ENCODE results near the gene CFAP46. TPM values are rescaled to one million over a fixed set of nuclear protein-coding genes. Genes with fewer than 3 reads are reported as not detected.
"Not testable (repeated sequence)": the region's sequence is repeated elsewhere in the genome, so short reads cannot be mapped to it uniquely, and the experiment has no call there.

Gene CFAP46
- total RNA-seq, 1 experiment from 2014 or later, result not detected

DNA sequence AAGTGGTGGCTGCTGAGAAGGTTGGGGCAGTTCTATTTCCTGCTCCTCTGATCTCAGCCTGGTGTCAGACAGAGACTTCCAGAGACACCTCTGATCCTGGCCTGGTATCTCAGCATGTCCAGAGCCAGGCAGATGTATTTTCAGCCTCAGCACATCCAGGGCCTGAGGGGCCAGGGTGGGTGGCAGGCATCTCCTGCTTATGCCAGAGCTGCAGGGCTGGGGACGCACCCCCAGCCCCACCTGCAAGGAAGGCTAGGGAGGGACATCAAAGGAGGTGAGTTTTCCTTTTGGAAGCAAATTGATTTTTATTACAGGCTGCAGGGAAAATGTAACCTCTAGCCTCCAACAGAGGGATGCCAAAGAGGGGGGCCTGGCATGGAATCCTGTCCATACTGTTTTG, 36.7 kb downstream of the CFAP46 start:
- CTCF ChIA-PET, result interaction anchor here (0.6 kb wide), 1 partner anchor 255 kb away, joined by 6 read pairs; no protein-coding TSS in a partner anchor
- intact Hi-C loops (cut with micrococcal nuclease; ENCODE audit: unreplicated experiment), result no loop called here
- H3K9me3 Mint-ChIP-seq (ENCODE audit: low read depth, unreplicated experiment), result no peaks in the 10 kb centered on the region
- no peak for DNase-seq
- peaks cover 47% of the 10 kb centered on the region for H3K27me3 Mint-ChIP-seq (ENCODE audit: unreplicated experiment)
- no peak overlapping the region for H3K4me3 Mint-ChIP-seq (ENCODE audit: low read depth, unreplicated experiment)
- no peaks in the 10 kb centered on the region for H3K36me3 Mint-ChIP-seq (ENCODE audit: insufficient read depth, unreplicated experiment)
- H3K4me1 Mint-ChIP-seq (ENCODE audit: low read depth, unreplicated experiment), result peaks cover 12% of the 10 kb centered on the region
- BruUV-seq (replicated peaks), result no TSS peak
- no peak overlapping the region for H3K27ac Mint-ChIP-seq (ENCODE audit: unreplicated experiment)
- TF ChIP-seq, protein P1, sequence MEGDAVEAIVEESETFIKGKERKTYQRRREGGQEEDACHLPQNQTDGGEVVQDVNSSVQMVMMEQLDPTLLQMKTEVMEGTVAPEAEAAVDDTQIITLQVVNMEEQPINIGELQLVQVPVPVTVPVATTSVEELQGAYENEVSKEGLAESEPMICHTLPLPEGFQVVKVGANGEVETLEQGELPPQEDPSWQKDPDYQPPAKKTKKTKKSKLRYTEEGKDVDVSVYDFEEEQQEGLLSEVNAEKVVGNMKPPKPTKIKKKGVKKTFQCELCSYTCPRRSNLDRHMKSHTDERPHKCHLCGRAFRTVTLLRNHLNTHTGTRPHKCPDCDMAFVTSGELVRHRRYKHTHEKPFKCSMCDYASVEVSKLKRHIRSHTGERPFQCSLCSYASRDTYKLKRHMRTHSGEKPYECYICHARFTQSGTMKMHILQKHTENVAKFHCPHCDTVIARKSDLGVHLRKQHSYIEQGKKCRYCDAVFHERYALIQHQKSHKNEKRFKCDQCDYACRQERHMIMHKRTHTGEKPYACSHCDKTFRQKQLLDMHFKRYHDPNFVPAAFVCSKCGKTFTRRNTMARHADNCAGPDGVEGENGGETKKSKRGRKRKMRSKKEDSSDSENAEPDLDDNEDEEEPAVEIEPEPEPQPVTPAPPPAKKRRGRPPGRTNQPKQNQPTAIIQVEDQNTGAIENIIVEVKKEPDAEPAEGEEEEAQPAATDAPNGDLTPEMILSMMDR (IDR thresholded peaks at IDR 0.05; ENCODE audit: unreplicated experiment), result no peak

DNA sequence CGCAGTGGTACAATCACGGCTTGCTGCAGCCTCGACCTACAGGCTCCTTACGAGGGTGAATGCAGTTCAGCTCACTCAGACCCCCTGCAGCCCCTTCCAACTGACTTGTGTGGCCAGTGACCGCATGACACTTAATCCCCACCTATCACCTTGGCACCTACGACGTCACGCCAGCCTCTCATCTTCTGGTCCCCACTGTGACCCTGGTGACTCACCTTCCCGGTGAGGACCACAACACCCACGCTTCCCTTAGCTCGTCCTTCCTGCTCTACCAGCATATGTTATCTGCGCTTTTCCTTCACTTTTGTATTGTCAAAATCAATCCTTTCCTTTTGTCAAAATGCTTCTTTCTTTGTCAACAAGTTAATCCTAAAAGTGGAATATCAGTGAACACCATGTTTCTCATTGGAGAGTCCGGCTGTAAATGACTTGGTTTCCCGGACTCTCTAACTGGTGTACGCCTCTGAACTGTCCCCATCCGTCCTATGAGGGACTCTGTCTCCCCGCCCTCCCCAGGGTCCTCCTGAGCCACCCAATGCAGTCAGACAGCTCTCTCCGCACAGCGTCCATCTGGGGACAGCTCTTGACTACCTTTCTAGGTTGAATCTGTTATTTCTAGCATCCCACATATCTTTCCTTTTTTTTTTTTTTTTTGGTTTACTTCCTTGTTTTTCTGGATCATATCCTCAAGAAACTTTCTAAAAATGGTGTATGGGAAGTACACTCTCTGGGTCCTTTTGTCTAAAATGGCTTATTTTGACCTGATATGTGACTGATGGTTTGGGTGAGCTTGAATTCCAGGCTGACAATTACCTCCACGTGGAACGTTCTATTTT, 37.3 kb downstream of the CFAP46 start:
- no peak overlapping the region for H3K4me3 Mint-ChIP-seq (ENCODE audit: low read depth, unreplicated experiment)
- no peak overlapping the region for H3K27ac Mint-ChIP-seq (ENCODE audit: unreplicated experiment)
- TF ChIP-seq, protein P1 (IDR thresholded peaks at IDR 0.05; ENCODE audit: unreplicated experiment), result no peak

DNA sequence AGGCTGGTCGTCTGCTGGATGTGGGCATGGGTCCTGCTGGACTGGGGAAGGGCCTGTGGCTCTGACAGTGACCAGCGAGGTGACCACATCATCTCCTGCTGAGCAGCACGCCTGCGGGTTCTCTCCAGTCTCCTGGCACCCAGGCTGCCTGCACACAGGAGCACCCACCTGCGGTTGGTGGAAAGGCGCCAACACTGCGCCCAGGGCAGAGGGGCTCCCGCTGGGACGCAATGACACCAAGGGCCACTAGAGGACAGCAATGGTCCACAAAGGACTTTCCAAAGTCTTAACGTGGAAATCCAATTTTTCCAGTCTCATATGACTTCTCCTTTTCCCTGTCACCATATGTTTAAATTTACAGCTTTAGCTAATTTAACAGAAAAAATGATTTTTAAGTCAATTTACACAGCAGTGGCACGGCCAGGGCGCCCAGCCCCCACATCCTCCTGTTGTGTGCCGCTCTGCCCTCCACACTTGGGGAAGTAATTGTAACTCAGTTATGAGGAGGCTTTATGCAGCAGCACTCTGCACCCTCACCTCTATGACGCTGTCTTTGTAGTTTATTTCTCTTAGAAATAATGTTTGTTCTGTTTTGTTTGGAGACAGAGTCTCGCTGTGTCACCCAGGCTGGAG, 38.1 kb downstream of the CFAP46 start:
- TF ChIP-seq, protein P1 (IDR thresholded peaks at IDR 0.05; ENCODE audit: unreplicated experiment), result peak; percentile 68
- CTCF ChIA-PET, result interaction anchor here (0.8 kb wide), 1 partner anchor 187 kb away, joined by 3 read pairs; no protein-coding TSS in a partner anchor
- intact Hi-C loops (cut with micrococcal nuclease; ENCODE audit: unreplicated experiment), result no loop called here
- H3K36me3 Mint-ChIP-seq (ENCODE audit: insufficient read depth, unreplicated experiment), result no peaks in the 10 kb centered on the region
- peaks cover 12% of the 10 kb centered on the region for H3K4me1 Mint-ChIP-seq (ENCODE audit: low read depth, unreplicated experiment)
- H3K4me3 Mint-ChIP-seq (ENCODE audit: low read depth, unreplicated experiment), result no peak overlapping the region
- no TSS peak for BruUV-seq (replicated peaks)
- no peaks in the 10 kb centered on the region for H3K9me3 Mint-ChIP-seq (ENCODE audit: low read depth, unreplicated experiment)
- H3K27me3 Mint-ChIP-seq (ENCODE audit: unreplicated experiment), result peaks cover 49% of the 10 kb centered on the region
- no peak overlapping the region for H3K27ac Mint-ChIP-seq (ENCODE audit: unreplicated experiment)
- peak; percentile 65 for DNase-seq

More for the DNA sequence above, 37.3 kb downstream of the CFAP46 start:
- intact Hi-C loops (cut with micrococcal nuclease; ENCODE audit: unreplicated experiment), result no loop called here
- H3K9me3 Mint-ChIP-seq (ENCODE audit: low read depth, unreplicated experiment), result no peaks in the 10 kb centered on the region
- CTCF ChIA-PET, result interaction anchor here (0.8 kb wide), 1 partner anchor 186 kb away, joined by 3 read pairs; no protein-coding TSS in a partner anchor
- H3K27me3 Mint-ChIP-seq (ENCODE audit: unreplicated experiment), result peaks cover 49% of the 10 kb centered on the region
- peaks cover 12% of the 10 kb centered on the region for H3K4me1 Mint-ChIP-seq (ENCODE audit: low read depth, unreplicated experiment)
- no peaks in the 10 kb centered on the region for H3K36me3 Mint-ChIP-seq (ENCODE audit: insufficient read depth, unreplicated experiment)
- DNase-seq, result no peak
- no TSS peak for BruUV-seq (replicated peaks)

DNA sequence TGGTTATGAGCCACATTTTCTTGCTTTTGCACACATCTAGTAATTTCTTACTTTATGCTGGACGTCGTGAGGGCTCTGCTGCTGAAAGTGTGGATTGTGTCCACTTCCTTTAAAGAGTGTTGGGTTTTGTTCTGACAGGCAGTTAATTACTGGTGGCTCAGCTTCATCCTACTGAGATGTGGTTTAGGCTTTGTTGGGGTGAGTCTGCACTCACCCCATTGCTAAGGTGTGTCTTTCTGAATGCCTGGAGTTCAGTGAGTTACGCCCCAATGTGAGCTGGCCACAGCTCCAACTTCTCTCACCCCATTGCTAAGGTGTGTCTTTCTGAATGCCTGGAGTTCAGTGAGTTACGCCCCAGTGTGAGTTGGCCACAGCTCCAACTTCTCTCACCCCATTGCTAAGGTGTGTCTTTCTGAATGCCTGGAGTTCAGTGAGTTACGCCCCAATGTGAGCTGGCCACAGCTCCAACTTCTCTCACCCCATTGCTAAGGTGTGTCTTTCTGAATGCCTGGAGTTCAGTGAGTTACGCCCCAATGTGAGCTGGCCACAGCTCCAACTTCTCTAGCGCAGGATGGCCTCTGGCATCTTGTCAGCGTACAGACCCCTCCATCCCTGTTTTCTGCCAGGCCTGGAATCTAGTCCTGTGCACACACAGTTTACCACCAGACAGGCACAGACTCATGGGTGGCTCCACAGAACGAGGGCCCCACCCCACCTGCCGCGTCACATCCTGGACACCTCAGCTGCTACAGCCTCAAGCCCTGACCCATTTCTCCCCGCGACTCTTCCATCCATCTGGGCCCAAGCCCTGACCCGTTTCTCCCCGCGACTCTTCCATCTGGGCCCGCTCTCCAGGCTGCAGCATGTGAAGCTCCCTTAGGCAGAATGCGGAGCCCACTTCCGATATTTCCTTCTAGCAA, 39.5 kb downstream of the CFAP46 start:
- Mint-ChIP-seq H3K4me1 (ENCODE audit: low read depth, unreplicated experiment) (peaks cover 12% of the 10 kb centered on the region), H3K27me3 (ENCODE audit: unreplicated experiment) (peaks cover 49% of the 10 kb centered on the region)
- H3K9me3 Mint-ChIP-seq (ENCODE audit: low read depth, unreplicated experiment); H3K27ac Mint-ChIP-seq (ENCODE audit: unreplicated experiment); H3K36me3 Mint-ChIP-seq (ENCODE audit: insufficient read depth, unreplicated experiment); DNase-seq; BruUV-seq (replicated peaks); intact Hi-C loops (cut with micrococcal nuclease; ENCODE audit: unreplicated experiment); CTCF ChIA-PET; H3K4me3 Mint-ChIP-seq (ENCODE audit: low read depth, unreplicated experiment): not testable (repeated sequence)

Data from Calu3 (cell line).